ENCODE results near the gene MAP7D2. TPM values are rescaled to one million over a fixed set of nuclear protein-coding genes. Genes with fewer than 3 reads are reported as not detected.
A peak's percentile ranks its signal among the peaks of the same experiment; 100 is the strongest.

MAP7D2 gene
- total RNA-seq, 4 donors from 2014 or later, result 0.19 to 0.83 (median 0.44) TPM

GRCh38 chrX:20141281-20142220 is 24.8 kb upstream of the MAP7D2 start, which contains the start of gene EIF1AX:
TSS of gene EIF1AX (minus strand) at chrX:20141838. CDS start at chrX:20141640, 198 bp downstream.
- under 1% methylated on average over 19 of the region's 82 CpGs for WGBS
- peaks cover 0 to 28% (median 17%) of the 10 kb centered on the region in 4 donors for H3K36me3 ChIP-seq
- H3K4me1 ChIP-seq, result peaks cover 18 to 33% (median 20%) of the 10 kb centered on the region in 4 donors
- H3K27me3 ChIP-seq, result no peaks in the 10 kb centered on the region
- peak within 1 kb of the TSS; percentile 73 to 86 (median 76) for H3K4me3 ChIP-seq
- H3K9me3 ChIP-seq, result no peaks in the 10 kb centered on the region
- peak; percentile 99 for DNase-seq (ENCODE audit: extremely low spot score)
- H3K27ac ChIP-seq (replicated peaks in 1 of 4), result peak within 1 kb of the TSS; percentile 90 to 93 (median 92)
- TF ChIP-seq POLR2AphosphoS5 (IDR thresholded peaks at IDR 0.05), result peak; percentile 97 to 99
- no peak for TF ChIP-seq EP300 (IDR thresholded peaks at IDR 0.05)
- peak; percentile 93 for TF ChIP-seq POLR2A (IDR thresholded peaks at IDR 0.05; ENCODE audit: low read depth)
- intact Hi-C loops (cut with DNase I), result loop anchor here (5.0 kb wide), 1 partner anchor 126 kb away; the partner anchor contains the start of gene RPS6KA3

GRCh38 chrX:20140420-20140819 is 23.7 kb upstream of the MAP7D2 start:
- no peaks in the 10 kb centered on the region for H3K27me3 ChIP-seq
- intact Hi-C loops (cut with DNase I), result loop anchor here (5.0 kb wide), 1 partner anchor 127 kb away; the partner anchor contains the start of gene RPS6KA3
- H3K4me3 ChIP-seq, result peak overlapping the region; percentile 73 to 86 (median 76)
- WGBS, result 24% methylated on average over 3 of the region's 3 CpGs
- H3K27ac ChIP-seq (replicated peaks in 1 of 4), result peak overlapping the region; percentile 90 to 93 (median 92)
- no peak for DNase-seq (ENCODE audit: extremely low spot score)
- H3K36me3 ChIP-seq, result peaks cover 0 to 38% (median 22%) of the 10 kb centered on the region in 4 donors
- H3K4me1 ChIP-seq, result peaks cover 18 to 33% (median 22%) of the 10 kb centered on the region in 4 donors
- TF ChIP-seq CTCF (IDR thresholded peaks at IDR 0.05) (no peak), POLR2AphosphoS5 (IDR thresholded peaks at IDR 0.05) (no peak), EP300 (IDR thresholded peaks at IDR 0.05) (no peak), POLR2A (IDR thresholded peaks at IDR 0.05; ENCODE audit: low read depth) (no peak)
- H3K9me3 ChIP-seq, result no peaks in the 10 kb centered on the region

GRCh38 chrX:20139966-20140365 is 23.3 kb upstream of the MAP7D2 start:
- Histone ChIP-seq H3K27me3 (no peaks in the 10 kb centered on the region), H3K9me3 (no peaks in the 10 kb centered on the region), H3K36me3 (peaks cover 0 to 43% (median 25%) of the 10 kb centered on the region in 4 donors), H3K27ac (replicated peaks in 1 of 4) (peak overlapping the region in 2 of 4 donors; percentile 91 to 93), H3K4me1 (peaks cover 18 to 33% (median 22%) of the 10 kb centered on the region in 4 donors), H3K4me3 (peak overlapping the region; percentile 73 to 86 (median 76))
- no peak for DNase-seq (ENCODE audit: extremely low spot score)
- WGBS, result 48% methylated on average over 2 of the region's 2 CpGs
- intact Hi-C loops (cut with DNase I), result loop anchor here (5.0 kb wide), 1 partner anchor 127 kb away; the partner anchor contains the start of gene RPS6KA3
- TF ChIP-seq POLR2AphosphoS5 (IDR thresholded peaks at IDR 0.05), result peak in 1 of 2 donors; percentile 9
- no peak for TF ChIP-seq EP300 (IDR thresholded peaks at IDR 0.05)

GRCh38 chrX:20135944-20136343 is 19.2 kb upstream of the MAP7D2 start:
- TF ChIP-seq POLR2A (IDR thresholded peaks at IDR 0.05; ENCODE audit: low read depth) (no peak), POLR2AphosphoS5 (IDR thresholded peaks at IDR 0.05) (no peak), EP300 (IDR thresholded peaks at IDR 0.05) (no peak), CTCF (IDR thresholded peaks at IDR 0.05) (no peak)
- H3K9me3 ChIP-seq, result no peaks in the 10 kb centered on the region
- H3K27me3 ChIP-seq, result no peaks in the 10 kb centered on the region
- peaks cover 0 to 83% (median 62%) of the 10 kb centered on the region in 4 donors for H3K36me3 ChIP-seq
- H3K27ac ChIP-seq (replicated peaks in 1 of 4), result no peak overlapping the region
- DNase-seq (ENCODE audit: extremely low spot score), result no peak
- intact Hi-C loops (cut with DNase I), result no loop called here
- no peak overlapping the region for H3K4me3 ChIP-seq
- 80% methylated on average over 5 of the region's 5 CpGs for WGBS
- peaks cover 18 to 24% (median 22%) of the 10 kb centered on the region in 4 donors for H3K4me1 ChIP-seq

- TF ChIP-seq EP300 (IDR thresholded peaks at IDR 0.05) (no peak), POLR2AphosphoS5 (IDR thresholded peaks at IDR 0.05) (no peak), POLR2A (IDR thresholded peaks at IDR 0.05; ENCODE audit: low read depth) (no peak), CTCF (IDR thresholded peaks at IDR 0.05) (no peak)
- WGBS, result 77% methylated on average over 1 of the region's 1 CpG
- Histone ChIP-seq H3K4me1 (peaks cover 0 to 12% (median 5%) of the 10 kb centered on the region in 4 donors), H3K27ac (replicated peaks in 1 of 4) (no peak overlapping the region), H3K36me3 (peaks cover 0 to 93% (median 75%) of the 10 kb centered on the region in 4 donors), H3K27me3 (no peaks in the 10 kb centered on the region), H3K4me3 (no peak overlapping the region), H3K9me3 (no peaks in the 10 kb centered on the region)
- DNase-seq (ENCODE audit: extremely low spot score), result no peak
- intact Hi-C loops (cut with DNase I), result no loop called here
Observed at GRCh38 chrX:20132666-20133065, 16.0 kb upstream of the MAP7D2 start.

Measured in esophagus muscularis mucosa (tissue), 4 donors.